ENCODE data around the gene DMRT2.

The DMRT2 gene

GRCh38 chr9:1096155-1096964 lies 46.2 kb downstream of the DMRT2 start:
- no peak for DNase-seq

- no peak for DNase-seq
Observed at GRCh38 chr9:1098551-1098950, 48.4 kb downstream of the DMRT2 start.

DNA sequence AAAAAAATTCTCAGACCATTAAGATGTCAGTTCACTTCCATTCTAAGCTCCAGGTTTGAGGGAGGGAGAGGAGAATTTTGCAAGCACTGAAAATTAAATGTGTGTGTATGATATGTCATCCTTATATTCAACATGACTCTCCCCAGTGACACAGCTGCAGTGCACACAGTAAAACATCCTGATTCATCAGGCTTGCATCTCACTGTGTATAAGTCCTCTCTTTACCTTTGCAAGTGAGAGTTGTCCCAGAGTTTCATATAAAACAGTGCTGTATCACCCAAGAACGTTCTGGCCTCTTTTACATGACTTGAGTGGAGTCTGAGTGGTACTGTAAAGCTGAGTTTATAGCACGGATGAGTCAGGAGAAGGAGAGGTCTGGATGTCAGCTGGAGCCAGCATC lies 50.0 kb downstream of the DMRT2 start:
- no peak for DNase-seq

DNA sequence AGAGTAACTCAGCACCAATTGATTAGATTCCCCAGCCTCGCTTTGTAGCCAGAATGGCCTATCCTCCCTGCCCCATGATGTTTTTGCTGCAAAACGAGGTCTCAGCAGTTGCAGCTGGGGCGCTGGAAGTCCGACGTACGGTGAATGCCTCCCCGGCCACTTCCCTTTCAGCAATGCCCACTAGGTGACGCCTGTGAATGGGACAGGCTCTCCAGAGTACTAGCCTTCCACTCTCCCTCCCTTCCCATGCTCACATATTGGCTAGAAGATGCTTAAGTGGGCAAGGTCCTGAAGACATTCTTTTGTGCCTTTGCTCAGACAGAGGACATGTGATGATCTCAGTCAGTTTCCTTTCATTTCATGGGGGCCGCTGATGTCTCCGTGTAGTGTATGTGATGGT lies 50.8 kb downstream of the DMRT2 start:
- DNase-seq: no peak

GRCh38 chr9:1101846-1102641 lies 51.9 kb downstream of the DMRT2 start:
- DNase-seq: no peak

- no peak for DNase-seq
Observed at GRCh38 chr9:1102642-1102970, 52.4 kb downstream of the DMRT2 start.

Measured in CD4-positive, alpha-beta T cell treated with Interferon gamma for 1 hour (primary cell).